GM18861 (cell line): ENCODE data around the gene NPSR1.
"Not testable (repeated sequence)": the region's sequence is repeated elsewhere in the genome, so short reads cannot be mapped to it uniquely, and the experiment has no call there.

Experiments used
- ATAC-seq: cut with Tn5 transposase; IDR thresholded peaks from one replicate; pipeline ENCODE4 v1.9.1; 2021; ENCODE audit not compliant: unreplicated experiment

NPSR1 gene

DNA sequence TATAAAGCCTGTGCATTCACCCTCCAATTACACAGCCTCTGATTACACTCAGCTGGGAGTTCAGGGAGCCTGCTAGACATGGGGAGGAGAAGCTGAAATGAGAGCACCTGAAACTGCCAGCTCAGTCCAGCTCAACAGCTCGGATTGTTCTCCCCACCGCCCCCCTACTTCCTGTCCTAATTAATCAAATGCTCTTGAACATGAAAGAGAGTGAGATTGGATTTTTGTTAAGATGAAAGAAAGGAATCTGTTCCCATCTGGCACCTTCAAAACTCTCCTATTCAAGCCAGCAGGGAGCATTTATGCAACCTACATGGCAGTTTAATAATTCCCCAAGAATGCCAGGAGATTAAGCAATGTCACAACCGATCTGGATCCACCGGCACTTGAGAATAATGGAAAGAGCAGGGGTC is 98.0 kb downstream of the NPSR1 start:
- ATAC-seq = no peak

DNA sequence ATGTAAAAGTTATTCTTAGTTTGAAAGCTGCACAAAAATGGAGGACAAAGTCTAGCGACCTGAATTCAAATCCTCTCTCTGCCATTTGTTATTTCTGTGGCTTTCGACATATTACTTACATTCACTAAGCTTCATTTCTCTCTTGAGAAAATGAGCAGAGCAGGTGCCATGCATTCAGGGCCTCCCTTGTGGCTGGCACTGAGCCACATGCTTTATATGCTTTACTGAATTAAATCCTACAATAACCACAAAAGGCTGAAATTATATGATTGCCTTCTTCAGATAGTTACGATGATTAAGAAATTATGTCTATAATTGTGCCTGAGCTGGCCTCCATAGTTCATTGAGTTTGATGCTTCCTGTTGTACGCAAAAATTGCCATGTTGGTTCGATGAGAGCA is 98.7 kb downstream of the NPSR1 start:
- no peak for ATAC-seq

DNA sequence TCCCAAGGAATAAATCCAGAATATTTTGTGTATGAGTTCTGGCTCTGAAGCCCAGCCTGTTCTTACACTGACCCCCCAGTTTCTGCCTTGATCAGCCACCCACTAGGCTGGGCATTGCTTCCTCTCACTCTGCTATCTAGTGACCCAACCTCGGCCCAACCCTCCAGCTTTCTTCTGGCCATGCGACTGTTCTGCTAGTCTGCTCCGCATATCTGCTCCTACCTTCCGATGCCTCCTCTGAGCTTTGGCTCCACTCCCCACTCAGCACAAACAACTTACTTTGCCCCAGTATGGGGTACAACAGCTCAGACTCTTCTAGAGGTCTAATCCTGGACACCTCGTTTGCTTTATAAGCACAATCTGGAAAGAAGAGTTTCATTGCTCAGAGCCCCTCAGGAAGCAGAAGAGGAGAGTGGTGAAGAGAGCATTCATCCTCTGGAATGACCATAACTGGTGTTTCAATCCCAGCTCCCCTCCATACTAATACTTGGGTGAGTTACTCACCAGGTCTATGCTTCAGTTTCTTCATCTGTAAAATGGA is 99.6 kb downstream of the NPSR1 start:
- ATAC-seq = no peak

DNA sequence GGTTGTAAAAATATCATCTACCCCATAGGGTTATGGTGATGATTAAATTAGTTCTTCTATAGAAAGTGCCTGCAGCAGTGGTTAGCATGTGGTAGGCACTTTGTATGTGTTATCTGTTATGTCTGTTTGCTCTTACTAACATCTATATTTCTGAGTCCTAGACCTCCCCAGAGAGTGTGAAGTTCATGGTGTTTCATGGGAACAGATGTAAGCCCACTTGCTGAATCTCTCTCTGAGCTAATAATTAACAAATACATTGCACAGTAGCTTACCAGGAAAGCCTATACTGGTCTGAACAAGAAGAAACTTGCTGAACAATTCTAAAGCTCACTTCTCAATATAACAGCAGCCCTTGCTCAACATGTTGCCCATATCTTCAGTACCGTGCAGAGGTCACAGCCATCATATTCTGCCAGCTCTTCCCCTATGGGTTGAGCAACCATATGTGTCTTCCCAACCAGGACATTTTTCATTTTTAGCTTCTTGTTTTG is 100.1 kb downstream of the NPSR1 start:
- peak; percentile 71 for ATAC-seq

DNA sequence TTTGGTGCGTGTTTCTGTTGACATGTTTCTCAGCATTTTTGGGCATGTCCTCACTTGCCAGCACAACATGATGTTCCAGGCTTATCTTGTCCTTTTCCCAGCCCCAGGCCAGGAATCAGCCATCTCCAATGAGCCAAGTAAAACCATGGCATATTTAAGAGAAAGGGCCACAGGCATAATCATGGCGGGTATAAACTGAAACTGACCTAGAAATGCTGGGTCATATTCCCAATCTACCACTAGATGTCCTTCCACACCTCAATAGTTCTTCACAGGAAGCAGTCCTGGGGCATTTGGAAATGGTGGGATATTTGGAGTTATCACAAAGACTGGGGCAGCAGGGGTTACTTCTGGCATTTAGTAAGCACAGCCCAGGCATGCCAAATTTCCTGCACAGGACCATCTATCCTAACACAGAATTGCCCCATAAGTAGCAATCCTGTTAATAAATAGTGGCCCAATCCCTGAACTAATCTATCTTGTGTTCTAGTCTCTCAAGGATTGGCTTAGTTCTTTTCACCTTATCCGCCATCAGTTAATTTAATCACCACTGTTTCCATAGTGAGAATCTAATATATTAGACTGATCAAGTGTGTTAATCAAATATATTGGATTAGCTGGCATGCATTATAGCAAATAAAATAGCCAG is 101.6 kb downstream of the NPSR1 start:
- ATAC-seq = no peak

DNA sequence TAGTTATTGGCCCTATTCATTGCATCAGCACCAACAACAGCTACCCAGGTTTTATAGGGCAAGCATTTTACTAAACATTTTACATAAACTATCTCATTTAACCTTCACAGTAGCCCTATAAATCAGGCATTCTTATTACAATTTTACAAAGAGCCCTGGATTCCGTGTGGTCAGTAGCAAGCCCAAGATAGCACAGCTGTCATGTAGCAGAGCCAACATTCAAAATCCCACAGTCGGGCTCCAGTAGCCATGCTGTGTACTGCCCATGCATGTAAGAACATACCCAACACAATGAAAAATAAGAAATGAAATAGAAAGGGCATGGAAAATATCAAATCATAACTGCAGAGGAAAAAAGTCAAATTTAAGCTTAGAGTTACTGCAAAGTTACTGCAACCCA is 102.3 kb downstream of the NPSR1 start:
- no peak for ATAC-seq

DNA sequence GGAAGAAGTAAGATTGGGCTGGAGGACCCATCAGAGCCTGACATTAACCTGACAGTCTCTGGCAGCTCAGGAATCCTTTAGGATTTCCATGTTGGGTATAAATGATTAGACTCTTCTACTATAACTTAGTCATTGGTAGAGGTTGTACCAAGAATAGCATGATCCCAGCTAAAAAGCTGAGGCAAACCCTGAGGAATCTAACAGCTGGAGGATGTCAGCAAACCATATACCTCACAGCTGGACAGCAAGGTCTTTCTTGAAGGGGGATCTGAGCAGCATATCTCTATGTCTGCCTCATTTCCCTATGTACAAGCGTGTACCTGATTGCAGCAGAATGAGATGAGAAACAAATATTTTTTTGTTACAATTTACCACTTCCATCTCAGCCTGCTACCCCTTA is 103.2 kb downstream of the NPSR1 start:
- no peak for ATAC-seq

DNA sequence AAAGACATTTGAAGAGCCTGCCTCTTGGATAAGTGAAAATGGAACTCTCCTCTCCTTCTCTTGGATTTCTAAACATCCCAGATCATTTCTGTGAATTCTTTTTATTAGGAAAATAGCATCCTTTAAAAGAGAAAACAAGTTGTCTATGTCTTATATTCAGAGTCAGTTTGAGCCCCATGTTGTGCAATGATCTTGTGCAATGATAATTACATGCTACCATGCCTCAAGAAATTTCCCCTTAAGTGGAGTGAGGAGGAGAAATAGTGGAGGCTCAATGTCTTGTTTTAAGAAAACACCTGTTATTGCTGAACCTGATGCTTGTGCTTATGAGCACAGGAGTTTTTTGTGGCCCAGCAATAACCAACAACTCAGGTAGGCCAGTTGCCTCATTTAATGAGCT is 103.6 kb downstream of the NPSR1 start:
- ATAC-seq = no peak

DNA sequence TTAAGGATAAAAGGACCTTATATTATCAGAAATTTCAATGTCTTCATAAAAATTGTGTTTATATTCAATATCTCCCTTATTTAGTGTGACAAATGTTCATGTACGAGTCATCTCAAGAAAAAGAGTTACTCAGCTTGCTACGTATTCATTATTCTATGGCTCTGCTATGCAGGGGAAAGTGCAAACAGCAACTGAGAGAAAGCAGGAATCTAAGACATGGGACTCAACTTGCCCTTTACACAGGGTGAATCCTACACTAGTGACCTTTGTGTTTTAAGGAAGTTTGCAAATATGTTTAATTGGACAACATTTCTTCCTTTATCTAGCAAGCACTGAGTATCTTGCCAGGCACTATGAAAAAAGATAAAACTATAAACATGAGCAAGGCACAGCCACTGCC is 104.7 kb downstream of the NPSR1 start:
- no peak for ATAC-seq

DNA sequence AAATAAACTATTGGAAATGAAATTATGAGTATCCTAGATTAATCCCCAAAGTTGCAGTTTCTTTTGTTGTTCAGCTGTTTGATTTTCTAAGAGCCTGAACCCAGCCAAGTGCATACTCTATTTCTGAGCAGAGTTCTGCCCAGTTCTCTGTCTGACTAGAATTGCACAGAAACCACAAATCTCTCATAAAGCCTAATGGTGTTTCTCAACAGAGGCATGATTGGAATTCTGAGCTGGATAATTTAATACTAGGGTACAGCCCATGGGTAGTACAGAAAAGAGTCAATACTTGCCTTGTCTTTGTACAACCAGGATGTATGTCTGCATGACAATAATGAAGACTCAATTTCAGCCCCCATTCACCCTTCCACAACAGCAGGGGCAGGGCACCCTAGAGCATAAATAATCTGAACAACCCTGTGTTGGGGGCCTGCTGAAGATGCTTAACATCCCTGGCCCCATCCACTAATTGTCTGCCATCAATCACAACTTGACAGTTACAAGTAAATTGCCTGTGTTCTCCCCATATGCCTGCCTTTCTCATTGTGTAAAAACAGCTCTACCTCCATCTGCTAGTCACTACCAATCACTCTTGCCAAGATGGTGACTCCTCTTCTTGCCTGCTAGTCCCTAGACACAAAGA is 114.4 kb downstream of the NPSR1 start:
- no peak for ATAC-seq

DNA sequence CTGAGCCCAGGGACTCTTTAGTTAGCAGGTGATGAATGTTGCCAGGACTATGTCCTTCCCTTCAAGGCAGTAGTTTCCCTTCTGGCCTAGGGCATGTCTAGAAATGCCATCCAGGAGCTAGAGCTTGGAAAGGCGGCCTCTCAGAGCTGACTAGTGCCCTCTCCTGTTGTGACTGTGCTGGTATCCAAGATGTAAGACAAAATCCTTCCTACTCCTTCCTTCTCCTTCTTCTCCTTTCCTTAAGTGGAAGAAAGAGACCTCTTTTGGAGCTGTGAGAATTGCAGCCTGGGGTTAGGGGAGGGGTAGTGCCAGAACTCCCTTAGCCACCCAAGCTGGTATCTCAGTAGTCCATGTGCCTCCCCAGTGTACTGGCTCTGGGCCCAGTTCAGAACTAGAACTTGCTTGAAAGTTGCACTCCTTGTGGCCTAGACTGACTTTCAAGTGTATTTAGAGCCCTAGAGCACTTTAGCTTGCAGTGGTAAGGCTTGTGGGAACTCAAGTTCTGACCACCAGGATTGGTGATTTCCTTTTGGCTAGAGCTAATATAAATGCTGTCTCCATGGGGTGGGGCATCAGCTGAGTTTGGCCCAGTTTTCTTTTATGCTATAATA is 118.8 kb downstream of the NPSR1 start:
- no peak for ATAC-seq

DNA sequence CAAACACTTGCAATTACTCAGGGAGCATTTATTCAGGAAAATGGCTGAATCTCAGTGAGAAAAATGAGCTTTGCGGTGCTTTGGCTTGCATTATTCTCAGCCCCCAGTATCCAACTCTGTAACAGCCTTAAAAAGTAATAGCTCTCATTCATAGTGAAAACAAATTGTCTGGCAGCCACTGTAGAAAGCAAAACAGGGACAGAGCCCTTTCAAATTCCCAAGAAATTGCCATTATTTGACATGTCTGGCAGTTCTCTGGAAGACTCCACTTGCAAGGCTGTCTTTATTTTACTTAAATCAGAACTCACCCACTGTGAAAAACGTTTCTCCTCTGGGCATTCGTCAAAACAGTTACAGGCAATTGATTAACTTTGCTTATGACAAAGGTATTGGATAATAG is 122.5 kb downstream of the NPSR1 start:
- ATAC-seq = no peak

DNA sequence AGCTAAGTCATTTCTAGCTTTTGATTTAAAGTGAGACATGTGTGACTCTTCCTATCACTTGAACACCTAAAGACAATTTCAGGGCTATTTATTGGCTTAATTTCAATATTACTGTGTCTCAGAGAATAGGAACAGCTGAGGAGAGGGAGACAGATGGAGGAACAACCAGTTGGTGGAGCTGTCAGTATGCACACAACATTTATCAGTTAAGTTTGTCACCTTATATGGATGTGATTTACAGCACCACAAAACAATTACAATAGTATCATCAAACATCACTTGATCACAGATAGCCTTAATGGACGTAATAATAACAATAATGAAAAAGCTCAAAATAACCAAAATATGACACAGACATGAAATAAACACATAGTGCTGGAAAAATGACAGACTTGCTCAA is 129.6 kb downstream of the NPSR1 start:
- no peak for ATAC-seq

DNA sequence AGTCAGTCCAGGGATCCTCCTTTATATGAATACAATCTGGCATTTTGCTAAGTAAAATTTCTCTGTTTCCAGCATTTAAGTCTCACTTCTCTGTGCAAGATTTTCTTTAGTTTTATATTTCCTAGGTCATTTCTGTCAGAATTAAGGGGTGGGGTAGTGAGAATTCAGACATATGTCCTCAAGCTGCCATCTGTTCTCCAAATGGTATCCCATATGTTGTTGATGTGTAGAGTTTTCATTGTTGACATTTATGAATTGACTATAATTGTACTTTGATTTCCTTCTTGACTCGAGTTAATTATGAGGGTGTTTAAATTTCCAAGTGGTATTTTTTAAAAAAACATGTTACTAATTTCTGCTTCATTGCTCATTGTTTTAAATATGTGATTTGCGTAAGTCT is 148.8 kb downstream of the NPSR1 start:
- no peak for ATAC-seq

DNA sequence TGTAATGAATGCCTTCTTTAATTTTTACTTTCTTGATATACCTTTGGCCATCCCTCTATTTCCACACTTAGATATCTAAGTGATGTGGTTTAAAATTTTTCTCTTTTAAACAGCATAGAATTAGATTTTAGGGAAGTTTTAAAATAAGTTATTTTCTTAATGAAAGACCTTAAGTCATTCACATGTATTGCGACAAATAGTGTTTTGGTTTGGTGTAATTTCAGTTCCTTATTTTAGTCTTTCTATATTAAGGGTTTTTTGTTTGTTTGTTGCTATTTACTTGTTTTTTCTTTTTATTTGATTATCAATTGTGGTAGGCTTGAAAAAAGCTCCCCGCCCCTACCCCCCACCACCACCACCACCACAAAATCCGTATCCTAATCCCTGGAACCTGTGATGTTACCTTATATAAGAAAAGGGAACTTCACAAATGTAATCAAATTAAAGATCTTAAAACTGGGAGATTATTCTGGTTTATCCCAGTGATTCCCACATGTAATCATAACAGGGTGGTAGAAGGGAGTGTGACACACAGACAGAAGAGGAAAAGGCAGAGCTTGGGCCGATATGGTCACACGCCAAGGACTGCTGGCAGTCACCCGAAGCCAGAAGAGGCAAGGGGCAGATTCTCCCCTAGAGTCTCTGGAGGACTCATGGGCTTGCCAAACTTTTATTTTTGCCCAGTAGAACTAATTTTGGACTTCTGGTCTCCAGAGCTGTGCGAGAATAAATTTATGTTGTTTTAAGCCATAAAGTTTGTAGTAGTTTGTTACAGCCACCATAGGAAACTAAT is 149.7 kb downstream of the NPSR1 start:
- ATAC-seq = no peak

DNA sequence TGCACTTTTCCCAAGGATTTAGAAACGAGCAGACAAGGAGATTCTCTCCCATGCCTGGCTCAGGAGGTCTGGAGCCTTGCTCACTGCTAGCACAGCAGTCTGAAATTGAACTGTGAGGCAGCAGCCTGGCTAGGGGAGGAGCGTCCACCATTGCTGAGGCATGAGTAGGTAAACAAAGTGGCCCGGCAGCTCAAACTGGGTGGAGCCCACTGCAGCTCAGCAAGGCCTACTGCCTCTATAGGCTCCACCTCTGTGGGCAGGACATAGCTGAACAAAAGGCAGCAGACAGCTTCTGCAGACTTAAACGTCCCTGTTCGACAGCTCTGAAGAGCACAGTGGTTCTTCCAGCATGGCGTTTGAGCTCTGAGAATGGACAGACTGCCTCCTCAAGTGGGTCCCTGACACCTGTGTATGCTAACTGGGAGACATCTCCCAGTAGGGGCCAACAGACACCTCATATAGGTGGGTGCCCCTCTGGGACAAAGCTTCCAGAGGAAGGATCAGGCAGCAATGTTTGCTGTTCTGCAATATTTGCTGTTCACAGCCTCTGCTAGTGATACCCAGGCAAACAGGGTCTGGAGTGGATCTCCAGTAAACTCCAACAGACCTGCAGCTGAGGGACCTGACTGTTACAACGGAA is 156.3 kb downstream of the NPSR1 start:
- ATAC-seq = not testable (repeated sequence)

DNA sequence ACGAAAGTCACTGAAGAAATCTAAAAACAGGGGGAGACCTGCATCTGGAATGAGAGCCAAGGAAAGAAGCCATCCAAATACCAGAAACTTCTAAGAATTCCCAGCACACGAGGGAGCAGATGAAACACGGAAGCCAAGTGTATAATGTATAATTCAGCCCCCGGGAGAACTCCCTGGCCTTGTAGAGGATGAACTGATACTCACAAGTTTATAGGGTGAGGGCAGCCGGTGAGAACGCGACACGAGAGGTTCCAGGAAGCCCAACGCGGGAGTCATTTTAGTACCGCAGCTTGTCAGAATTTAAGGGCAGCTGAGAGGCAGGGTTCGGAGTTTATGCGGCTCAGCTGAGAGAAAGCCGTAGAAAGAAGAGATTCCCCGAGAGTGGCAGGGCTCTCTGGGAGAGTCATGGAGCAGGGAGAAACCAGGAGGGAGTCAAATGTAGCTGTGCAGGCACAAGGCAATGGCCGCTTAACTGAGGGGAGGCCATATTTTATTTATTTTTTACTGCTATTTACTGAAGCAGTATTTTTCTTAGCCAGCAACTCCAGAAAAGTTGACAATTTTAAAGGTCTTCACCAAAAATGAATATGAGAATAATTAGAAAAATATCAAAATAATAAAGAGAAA is 164.0 kb downstream of the NPSR1 start:
- no peak for ATAC-seq

DNA sequence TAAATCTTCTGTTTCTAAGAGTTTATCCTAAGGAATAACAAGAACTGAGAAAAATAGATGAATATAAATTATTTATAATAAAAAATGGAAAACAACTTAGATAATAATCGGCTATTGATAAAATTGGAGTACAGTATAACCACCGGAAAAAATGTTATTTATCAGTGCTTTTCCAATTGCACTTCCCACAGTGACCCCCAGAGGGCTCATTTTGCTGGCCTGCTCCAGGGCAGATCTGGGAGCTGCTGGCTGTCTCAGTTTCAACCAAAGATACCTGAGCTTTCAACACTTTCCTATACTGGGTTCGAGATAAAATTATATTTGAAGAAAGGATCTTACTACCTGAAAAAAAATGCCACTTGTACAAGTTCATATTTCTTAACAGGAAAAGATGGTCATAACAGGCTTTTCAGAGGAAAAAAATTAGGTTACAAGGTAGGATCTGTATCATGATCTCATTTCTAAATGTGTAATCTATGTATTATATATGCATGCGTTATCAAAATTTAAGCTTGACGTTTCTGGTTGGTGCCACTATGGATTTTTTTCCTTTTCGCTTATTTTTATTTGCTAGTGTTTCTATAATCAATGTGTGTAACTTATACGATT is 165.7 kb downstream of the NPSR1 start:
- ATAC-seq = peak; percentile 89

DNA sequence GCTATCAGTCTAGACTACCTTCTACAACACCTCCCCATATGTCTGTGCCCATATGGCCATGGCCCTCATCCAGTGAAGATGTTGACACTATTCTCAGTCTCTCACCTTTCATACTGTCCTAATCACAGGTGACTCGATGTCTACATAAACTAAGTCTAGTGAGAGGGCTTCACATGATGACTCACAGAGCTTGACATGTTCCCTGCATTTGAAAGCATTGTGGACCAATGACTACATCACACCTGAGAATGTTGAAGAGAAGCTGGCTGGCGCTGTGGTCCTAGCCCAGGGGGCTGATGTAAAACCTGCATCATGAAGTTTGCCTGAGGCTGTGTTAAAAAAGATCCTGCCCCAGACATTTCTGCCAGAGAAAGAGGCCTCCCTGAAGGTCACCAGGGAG is 167.2 kb downstream of the NPSR1 start:
- ATAC-seq = no peak

DNA sequence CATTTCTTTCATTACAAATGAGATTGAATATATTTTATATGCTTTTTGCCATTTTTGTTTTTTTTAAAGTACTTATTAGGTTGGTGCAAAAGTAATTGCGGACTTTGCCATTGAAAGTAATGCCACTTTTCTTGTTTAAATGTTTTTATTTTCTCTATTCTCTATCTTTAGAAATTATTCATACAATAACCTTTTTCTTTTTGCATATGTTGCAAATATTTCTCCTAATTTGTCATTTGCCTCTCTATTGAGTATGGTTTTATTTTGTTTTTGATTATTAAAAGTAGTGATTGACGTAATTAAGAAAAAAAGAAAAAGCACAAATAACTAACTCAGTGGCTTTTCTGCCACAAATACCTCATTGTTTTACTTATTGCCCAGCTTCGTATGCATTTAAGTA is 172.4 kb downstream of the NPSR1 start:
- no peak for ATAC-seq
